Measurements from ENCODE around the gene RCSD1. TPM values are rescaled to one million over a fixed set of nuclear protein-coding genes. Genes with fewer than 3 reads are reported as not detected.

The RCSD1 gene
- total RNA-seq, 4 donors from 2014 or later: 0.34 to 3.5 (median 2.0) TPM

DNA sequence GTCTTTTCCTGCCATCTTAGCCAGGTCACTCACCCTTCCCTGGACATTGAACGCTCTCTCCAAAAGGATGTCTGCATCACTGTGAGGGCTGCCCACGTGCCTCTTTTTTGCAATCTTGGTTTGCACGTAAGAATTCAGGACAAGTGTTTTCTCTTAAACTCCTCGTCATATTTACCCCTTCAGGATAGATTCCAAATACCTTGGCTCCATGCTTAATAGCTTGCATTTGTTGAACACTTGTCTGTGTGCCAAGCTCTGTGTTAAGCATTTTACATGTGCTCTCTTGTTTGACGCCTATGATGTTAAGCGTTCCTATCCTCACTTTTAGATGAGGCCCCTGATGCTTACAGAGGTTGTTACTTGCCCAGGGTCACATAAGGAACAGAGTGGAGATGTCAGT lies 29.8 kb downstream of the RCSD1 start:
- DNase-seq (ENCODE audit: low spot score in 2 of 2): no peak
- H3K4me1 ChIP-seq: peaks cover 45% of the 10 kb centered on the region
- TF ChIP-seq EP300 (IDR thresholded peaks at IDR 0.05) (no peak), POLR2AphosphoS5 (IDR thresholded peaks at IDR 0.05) (no peak), POLR2A (IDR thresholded peaks at IDR 0.05) (no peak)
- TF ChIP-seq, protein P1, sequence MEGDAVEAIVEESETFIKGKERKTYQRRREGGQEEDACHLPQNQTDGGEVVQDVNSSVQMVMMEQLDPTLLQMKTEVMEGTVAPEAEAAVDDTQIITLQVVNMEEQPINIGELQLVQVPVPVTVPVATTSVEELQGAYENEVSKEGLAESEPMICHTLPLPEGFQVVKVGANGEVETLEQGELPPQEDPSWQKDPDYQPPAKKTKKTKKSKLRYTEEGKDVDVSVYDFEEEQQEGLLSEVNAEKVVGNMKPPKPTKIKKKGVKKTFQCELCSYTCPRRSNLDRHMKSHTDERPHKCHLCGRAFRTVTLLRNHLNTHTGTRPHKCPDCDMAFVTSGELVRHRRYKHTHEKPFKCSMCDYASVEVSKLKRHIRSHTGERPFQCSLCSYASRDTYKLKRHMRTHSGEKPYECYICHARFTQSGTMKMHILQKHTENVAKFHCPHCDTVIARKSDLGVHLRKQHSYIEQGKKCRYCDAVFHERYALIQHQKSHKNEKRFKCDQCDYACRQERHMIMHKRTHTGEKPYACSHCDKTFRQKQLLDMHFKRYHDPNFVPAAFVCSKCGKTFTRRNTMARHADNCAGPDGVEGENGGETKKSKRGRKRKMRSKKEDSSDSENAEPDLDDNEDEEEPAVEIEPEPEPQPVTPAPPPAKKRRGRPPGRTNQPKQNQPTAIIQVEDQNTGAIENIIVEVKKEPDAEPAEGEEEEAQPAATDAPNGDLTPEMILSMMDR (IDR thresholded peaks at IDR 0.05): no peak
- H3K27me3 ChIP-seq: no peaks in the 10 kb centered on the region
- H3K36me3 ChIP-seq: no peaks in the 10 kb centered on the region
- 51% methylated on average over 6 of the region's 6 CpGs for WGBS
- H3K4me3 ChIP-seq: no peak overlapping the region
- H3K9me3 ChIP-seq: no peaks in the 10 kb centered on the region
- H3K27ac ChIP-seq: no peak overlapping the region

DNA sequence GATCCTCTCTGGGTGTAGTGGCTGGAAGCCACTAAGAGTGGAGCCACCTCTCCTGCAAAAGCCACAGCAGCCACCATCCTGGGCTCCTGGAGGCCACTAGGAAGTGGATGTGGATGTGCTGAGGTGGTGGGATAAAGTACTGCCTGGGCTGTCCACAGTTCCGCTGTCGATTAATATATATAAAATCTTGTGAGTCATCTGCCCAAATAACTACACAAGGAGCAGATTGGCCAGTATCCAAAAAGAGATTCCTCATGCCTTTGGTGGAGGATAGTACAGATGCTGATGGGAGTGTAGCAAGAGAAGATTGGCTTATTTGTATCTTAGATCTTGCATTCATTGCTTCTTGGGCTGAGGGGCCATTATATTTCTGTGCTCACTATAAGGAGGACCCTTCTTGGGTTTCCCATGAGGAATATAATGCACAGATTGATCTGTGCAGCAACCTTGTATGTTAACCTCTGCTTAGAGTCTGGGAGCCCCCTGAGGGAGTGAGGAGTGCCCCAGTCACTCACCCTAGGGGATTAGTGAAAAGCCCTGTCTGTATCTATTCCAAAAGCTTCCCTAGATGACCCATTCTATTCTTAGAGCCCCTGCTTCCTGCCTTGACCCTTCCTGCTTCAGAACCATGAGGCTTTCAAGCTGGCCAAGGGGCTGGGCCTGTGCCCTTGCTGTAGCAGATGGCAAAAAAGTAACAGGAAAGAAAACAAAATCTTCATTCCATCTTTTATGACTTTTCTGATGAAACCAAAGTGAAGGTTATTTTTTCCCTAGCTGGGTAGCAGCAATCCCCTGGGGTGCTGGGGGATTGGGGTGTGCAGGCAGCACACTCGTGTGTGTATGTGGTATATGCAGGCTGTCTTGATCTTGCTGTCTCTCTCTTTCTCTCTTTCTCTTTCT lies 31.7 kb downstream of the RCSD1 start:
- H3K4me3 ChIP-seq: no peak overlapping the region
- no peak for TF ChIP-seq EP300 (IDR thresholded peaks at IDR 0.05)
- TF ChIP-seq POLR2A (IDR thresholded peaks at IDR 0.05): no peak
- TF ChIP-seq POLR2AphosphoS5 (IDR thresholded peaks at IDR 0.05): no peak
- TF ChIP-seq, protein P1 (IDR thresholded peaks at IDR 0.05): no peak
- no peaks in the 10 kb centered on the region for H3K36me3 ChIP-seq
- 40% methylated on average over 3 of the region's 3 CpGs for WGBS
- no peak for DNase-seq (ENCODE audit: low spot score in 2 of 2)
- peaks cover 43% of the 10 kb centered on the region for H3K4me1 ChIP-seq
- H3K27ac ChIP-seq: no peak overlapping the region
- H3K27me3 ChIP-seq: no peaks in the 10 kb centered on the region
- no peaks in the 10 kb centered on the region for H3K9me3 ChIP-seq

DNA sequence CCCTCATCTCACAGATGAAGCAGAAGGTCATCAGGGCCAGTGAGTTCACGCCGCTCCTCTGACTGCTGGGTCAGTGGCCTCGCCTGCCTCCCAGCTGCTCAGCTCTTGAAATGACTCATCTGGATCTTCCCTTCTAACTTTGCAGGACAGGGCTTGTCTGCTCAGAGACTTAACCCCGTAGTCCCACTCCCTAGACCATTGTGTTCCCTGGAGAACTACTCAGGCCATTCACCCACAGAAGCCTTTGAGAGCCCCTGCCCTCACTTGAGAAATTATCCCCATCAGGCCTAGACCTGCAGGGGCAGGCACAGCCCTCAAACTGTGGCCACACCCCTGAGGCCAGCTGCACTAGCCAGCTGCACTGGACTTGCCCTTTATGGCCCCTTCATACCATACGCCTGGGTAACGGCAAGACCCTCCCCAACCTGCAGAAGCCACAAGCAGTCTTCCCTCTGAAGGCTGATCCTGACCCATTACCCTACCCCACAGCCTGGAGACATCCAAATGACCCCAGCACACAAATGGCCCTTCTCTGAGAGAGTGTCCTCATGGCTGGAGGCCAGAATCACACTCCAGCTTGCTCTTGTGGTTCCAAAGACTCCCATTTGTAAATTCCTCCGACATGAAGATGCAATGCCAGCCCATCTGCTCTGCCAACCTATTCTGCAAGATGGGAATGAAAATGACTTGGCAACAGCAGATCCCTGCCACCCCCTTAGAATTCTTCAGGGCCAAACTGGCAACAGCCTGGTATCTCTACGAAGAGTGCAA lies 33.2 kb downstream of the RCSD1 start:
- TF ChIP-seq POLR2A (IDR thresholded peaks at IDR 0.05) (no peak), POLR2AphosphoS5 (IDR thresholded peaks at IDR 0.05) (no peak), EP300 (IDR thresholded peaks at IDR 0.05) (no peak)
- TF ChIP-seq, protein P1 (IDR thresholded peaks at IDR 0.05): no peak
- H3K27ac ChIP-seq: no peak overlapping the region
- DNase-seq (ENCODE audit: low spot score in 2 of 2): no peak
- no peaks in the 10 kb centered on the region for H3K9me3 ChIP-seq
- peaks cover 43% of the 10 kb centered on the region for H3K4me1 ChIP-seq
- no peaks in the 10 kb centered on the region for H3K36me3 ChIP-seq
- H3K4me3 ChIP-seq: no peak overlapping the region
- WGBS: 41% methylated on average over 6 of the region's 8 CpGs
- no peaks in the 10 kb centered on the region for H3K27me3 ChIP-seq

DNA sequence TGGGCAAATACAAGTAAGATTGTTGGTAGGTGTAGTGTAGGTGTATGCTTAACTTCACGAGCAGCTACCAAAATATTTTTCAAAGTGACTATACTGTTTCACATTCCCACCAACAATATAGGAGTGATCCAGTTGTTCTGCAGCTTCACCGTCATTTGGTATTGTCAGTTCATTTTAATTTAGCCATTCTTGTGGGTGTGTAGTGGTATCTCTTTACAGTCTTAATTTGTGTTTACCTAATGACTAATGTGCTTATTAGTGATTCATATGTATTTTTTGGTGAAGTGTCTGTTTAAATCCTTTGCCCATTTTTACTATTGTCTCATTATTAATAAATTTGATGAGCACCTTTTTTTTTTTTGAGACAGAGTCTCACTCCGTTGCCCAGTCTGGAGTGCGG lies 35.4 kb downstream of the RCSD1 start:
- Histone ChIP-seq H3K27me3 (no peaks in the 10 kb centered on the region), H3K4me1 (peaks cover 47% of the 10 kb centered on the region), H3K4me3 (no peak overlapping the region), H3K36me3 (no peaks in the 10 kb centered on the region), H3K9me3 (no peaks in the 10 kb centered on the region), H3K27ac (no peak overlapping the region)
- 92% methylated on average over 4 of the region's 4 CpGs for WGBS
- DNase-seq (ENCODE audit: low spot score in 2 of 2): no peak
- TF ChIP-seq, protein P1 (IDR thresholded peaks at IDR 0.05): no peak
- no peak for TF ChIP-seq POLR2A (IDR thresholded peaks at IDR 0.05)
- TF ChIP-seq EP300 (IDR thresholded peaks at IDR 0.05): no peak
- TF ChIP-seq POLR2AphosphoS5 (IDR thresholded peaks at IDR 0.05): no peak

DNA sequence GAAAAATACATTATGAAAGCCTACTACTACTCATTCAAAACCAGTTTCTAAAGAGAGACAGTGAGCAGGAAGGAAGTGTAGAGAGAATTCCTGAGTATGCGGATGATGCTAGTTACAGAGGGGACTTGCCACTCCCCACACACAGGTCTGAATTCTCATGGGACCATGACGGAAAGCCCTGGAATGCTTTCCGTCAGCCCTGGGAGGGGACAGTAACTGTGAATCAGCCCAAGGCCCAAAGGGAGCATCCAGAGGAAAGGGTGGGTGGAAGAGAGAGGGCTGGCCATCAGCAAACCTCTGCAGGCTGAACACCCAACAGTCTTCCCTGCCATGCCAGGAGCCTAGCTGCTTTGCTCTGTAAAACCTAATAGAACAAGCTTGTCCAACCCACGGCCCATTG lies 36.4 kb downstream of the RCSD1 start:
- no peaks in the 10 kb centered on the region for H3K9me3 ChIP-seq
- H3K27me3 ChIP-seq: no peaks in the 10 kb centered on the region
- no peak overlapping the region for H3K27ac ChIP-seq
- H3K4me1 ChIP-seq: peaks cover 39% of the 10 kb centered on the region
- WGBS: 95% methylated on average over 4 of the region's 4 CpGs
- no peak for DNase-seq (ENCODE audit: low spot score in 2 of 2)
- TF ChIP-seq POLR2AphosphoS5 (IDR thresholded peaks at IDR 0.05) (no peak), POLR2A (IDR thresholded peaks at IDR 0.05) (no peak), EP300 (IDR thresholded peaks at IDR 0.05) (no peak)
- TF ChIP-seq, protein P1 (IDR thresholded peaks at IDR 0.05): no peak
- H3K4me3 ChIP-seq: no peak overlapping the region
- no peaks in the 10 kb centered on the region for H3K36me3 ChIP-seq
